Testis (tissue), 2 donors: ENCODE data around the gene SHLD2.
"Not testable (repeated sequence)": the region's sequence is repeated elsewhere in the genome, so short reads cannot be mapped to it uniquely, and the experiment has no call there.

ENCODE experiments used
- POLR2A ChIP-seq: fragments of 450-650 bp; IDR thresholded peaks from one replicate; pipeline ENCODE4 v1.6.1; 2017; ENCODE audit warnings: antibody characterized with exemption, mild to moderate bottlenecking, moderate library complexity
- TF ChIP-seq, protein P1 (sequence below), 3 experiments: fragments of 450-650 bp in 2 of 3; fragments of 200-600 bp in 1 of 3; sonication (generic) in 1 of 3; IDR thresholded peaks; one replicate each; pipeline ENCODE4 v1.5.1; 2016 to 2019; ENCODE audit warnings: antibody characterized with exemption in 3 of 3, mild to moderate bottlenecking in 2 of 3, moderate library complexity in 1 of 3

DNA sequence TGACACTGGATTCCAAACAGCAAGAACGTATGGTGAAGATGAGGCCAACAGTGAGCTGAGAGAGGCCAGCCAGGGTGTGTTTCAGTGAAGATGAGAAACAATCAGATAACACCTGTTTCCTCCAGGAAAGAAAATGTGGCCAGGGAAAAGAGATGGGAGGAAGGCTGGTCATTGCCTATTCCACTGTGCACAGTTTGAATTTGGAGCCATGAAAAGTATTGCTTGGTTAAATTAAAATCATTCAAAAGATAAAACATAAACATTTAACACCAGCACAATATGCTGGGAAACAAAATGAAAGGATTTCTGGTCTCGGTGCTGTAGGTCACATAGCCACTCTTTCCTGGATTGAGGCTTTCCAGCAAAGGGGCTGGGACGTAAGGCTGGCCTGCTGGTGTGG lies 130.1 kb downstream of the SHLD2 start, which contains the start of gene NUTM2A:
- TF ChIP-seq, protein P1, sequence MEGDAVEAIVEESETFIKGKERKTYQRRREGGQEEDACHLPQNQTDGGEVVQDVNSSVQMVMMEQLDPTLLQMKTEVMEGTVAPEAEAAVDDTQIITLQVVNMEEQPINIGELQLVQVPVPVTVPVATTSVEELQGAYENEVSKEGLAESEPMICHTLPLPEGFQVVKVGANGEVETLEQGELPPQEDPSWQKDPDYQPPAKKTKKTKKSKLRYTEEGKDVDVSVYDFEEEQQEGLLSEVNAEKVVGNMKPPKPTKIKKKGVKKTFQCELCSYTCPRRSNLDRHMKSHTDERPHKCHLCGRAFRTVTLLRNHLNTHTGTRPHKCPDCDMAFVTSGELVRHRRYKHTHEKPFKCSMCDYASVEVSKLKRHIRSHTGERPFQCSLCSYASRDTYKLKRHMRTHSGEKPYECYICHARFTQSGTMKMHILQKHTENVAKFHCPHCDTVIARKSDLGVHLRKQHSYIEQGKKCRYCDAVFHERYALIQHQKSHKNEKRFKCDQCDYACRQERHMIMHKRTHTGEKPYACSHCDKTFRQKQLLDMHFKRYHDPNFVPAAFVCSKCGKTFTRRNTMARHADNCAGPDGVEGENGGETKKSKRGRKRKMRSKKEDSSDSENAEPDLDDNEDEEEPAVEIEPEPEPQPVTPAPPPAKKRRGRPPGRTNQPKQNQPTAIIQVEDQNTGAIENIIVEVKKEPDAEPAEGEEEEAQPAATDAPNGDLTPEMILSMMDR (IDR thresholded peaks at IDR 0.05): not testable (repeated sequence)
- not testable (repeated sequence) for TF ChIP-seq POLR2A
